H1 (cell line): Measurements from ENCODE around the gene LEO1. TPM values are rescaled to one million over a fixed set of nuclear protein-coding genes. Genes with fewer than 3 reads are reported as not detected.

Experiments
- ATF3 ChIP-seq: IDR thresholded peaks from 2 replicates; pipeline ENCODE4 v1.6.1; 2011; ENCODE audit warnings: low read depth, mild to moderate bottlenecking, low read length; ENCODE audit not compliant: insufficient read depth
- E2F6 ChIP-seq: IDR thresholded peaks from 2 replicates; pipeline ENCODE4 v1.6.1; 2012; ENCODE audit warnings: inconsistent platforms
- polyA plus RNA-seq, 7 experiments: library from polyadenylated mRNA; depleted of rRNA in 3 of 7; stranded (reverse) in 5 of 7; unstranded in 2 of 7; fragments of >200 nt in 5 of 7; fragments of 200-250 nt in 2 of 7; gene quantifications; 1 replicate in 5 of 7; 2 replicates in 1 of 7; 4 replicates in 1 of 7; pipeline versions ENCODE4 v1.2.1 to v1.2.3, GENCODE V29; 2011 to 2013; ENCODE audit warnings: missing spikeins in 2 of 7, mixed read lengths in 2 of 7
- total RNA-seq: library from RNA; stranded (reverse); fragmentation: NEBNext Ultra II Directional; extraction: Animal tissue kit (Norgen Biotek cat#: 25700); gene quantifications from 2 replicates; pipeline ENCODE4 v1.2.1, GENCODE V29; 2021

Gene LEO1
- total and polyA plus RNA-seq, 2 of the 8 experiments (the other 6 are each of a cell fraction or from before 2014, with no cell fraction given), result 1.6 to 27.4 TPM

GRCh38 chr15:51982770-51983103 is 11.2 kb upstream of the LEO1 start (continued):
- TF ChIP-seq ATF3 (no peak), E2F6 (no peak)
- TF ChIP-seq, all 59 proteins: peak for 0
